Measurements from ENCODE around the gene ARHGAP30.

ARHGAP30 gene

DNA sequence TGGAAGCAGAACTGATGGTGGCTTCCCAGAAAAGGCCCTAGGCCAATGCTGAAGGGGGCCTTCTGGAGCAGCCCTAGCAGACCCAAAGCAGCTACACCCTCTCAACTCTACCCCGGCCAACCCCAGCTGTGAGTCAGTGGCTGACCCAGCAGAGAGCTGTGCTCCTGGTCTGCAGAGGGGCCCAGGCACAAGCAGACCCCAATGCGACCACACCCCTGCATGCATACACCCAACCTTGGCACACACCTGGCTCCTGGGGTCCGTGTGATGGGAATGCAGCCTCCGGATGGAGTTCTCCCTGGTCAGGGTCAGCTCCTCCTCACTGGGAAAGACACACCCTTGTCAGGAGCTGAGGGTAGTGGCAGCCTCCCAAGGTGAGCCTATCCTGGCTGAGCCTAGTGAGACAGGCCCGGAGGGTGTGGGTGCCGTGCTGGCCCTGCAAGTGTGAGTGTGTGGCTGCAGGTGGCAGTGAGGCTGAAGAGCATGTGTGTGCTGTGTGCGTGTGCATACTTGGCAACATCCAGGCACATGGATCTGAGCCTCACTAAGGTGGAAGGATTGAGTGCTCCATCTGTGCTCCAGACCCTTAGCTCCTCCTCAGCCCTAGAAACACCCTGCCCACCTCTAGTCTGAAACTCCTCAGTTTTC, 3.9 kb upstream of the ARHGAP30 start:
- Histone ChIP-seq H3K4me3 (no peak overlapping the region), H3K36me3 (peaks cover 0 to 11% (median 0%) of the 10 kb centered on the region in 3 donors), H3K27ac (no peak overlapping the region), H3K9me3 (no peaks in the 10 kb centered on the region), H3K4me1 (peaks cover 0 to 5% (median 0%) of the 10 kb centered on the region in 4 donors), H3K27me3 (peaks cover 0 to 6% of the 10 kb centered on the region in 2 donors)
- TF ChIP-seq, protein P1, sequence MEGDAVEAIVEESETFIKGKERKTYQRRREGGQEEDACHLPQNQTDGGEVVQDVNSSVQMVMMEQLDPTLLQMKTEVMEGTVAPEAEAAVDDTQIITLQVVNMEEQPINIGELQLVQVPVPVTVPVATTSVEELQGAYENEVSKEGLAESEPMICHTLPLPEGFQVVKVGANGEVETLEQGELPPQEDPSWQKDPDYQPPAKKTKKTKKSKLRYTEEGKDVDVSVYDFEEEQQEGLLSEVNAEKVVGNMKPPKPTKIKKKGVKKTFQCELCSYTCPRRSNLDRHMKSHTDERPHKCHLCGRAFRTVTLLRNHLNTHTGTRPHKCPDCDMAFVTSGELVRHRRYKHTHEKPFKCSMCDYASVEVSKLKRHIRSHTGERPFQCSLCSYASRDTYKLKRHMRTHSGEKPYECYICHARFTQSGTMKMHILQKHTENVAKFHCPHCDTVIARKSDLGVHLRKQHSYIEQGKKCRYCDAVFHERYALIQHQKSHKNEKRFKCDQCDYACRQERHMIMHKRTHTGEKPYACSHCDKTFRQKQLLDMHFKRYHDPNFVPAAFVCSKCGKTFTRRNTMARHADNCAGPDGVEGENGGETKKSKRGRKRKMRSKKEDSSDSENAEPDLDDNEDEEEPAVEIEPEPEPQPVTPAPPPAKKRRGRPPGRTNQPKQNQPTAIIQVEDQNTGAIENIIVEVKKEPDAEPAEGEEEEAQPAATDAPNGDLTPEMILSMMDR (IDR thresholded peaks at IDR 0.05): no peak
- intact Hi-C loops (cut with DNase I; ENCODE audit: low total_unique reads): no loop called here
- no peak for DNase-seq

DNA sequence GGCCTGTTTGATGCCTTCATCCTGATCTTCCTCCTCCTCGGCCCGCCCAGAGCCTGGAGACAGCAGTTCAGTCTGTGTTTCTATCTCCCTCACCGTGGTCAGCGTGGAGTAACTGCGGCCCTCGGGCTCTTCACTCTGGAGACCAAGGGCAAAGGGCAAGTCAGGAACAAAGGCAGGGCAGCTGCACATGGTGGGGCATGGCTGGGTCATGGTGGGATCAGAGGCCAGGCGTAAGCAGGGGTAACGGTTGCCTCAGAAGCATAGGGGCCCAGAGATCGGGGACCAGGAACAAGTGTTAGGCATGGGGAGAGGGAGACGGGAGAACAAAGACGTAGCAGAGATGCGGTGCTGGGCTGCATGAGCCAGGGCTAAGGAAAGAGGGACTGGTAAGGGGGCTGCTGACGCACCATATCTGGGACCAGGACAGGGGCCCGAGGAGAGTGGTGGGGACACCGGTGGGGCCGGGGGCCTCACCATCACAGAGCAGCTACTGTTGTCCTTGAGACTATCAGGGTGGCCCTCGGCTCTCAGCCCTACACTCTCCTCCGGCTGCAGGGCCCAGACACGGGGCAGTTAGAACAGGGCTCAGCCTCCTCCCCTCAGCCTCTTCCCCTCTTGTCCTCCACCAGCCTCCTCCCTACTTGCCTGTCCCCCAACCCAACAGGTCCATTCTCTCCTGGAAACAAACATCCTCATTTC, 3.2 kb upstream of the ARHGAP30 start:
- Histone ChIP-seq H3K4me1 (peaks cover 0 to 5% (median 0%) of the 10 kb centered on the region in 4 donors), H3K9me3 (no peaks in the 10 kb centered on the region)
- intact Hi-C loops (cut with DNase I; ENCODE audit: low total_unique reads): no loop called here

DNA sequence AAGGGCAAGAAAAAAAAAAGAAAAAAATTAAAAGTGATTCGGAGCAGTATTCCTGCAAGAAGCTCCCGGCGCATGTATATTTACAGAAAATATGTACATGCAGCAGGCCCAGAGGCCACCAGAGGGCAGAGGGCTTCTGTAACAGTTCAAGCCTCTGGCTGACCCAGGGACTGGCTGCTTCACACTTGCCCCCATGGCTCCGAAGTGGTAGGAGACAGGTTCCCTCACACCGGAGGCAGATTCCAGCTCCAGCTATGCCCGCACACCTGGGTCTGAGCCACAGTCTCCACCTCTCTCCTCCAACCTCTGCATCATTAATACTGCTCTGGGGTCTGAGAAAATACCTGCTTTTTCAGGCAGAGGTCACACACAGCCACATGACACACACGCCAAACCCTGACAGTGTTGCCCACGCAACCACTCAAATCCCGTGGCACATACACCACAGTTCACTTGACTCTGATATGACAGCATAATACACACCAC, 2.2 kb upstream of the ARHGAP30 start:
- peaks cover 0 to 11% (median 0%) of the 10 kb centered on the region in 3 donors for H3K36me3 ChIP-seq
- H3K9me3 ChIP-seq: no peaks in the 10 kb centered on the region
- intact Hi-C loops (cut with DNase I; ENCODE audit: low total_unique reads): no loop called here
- TF ChIP-seq, protein P1 (IDR thresholded peaks at IDR 0.05): peak; percentile 17 to 23
- peaks cover 0 to 9% of the 10 kb centered on the region in 2 donors for H3K27me3 ChIP-seq
- H3K4me3 ChIP-seq: no peak overlapping the region
- DNase-seq: peak in 1 of 2 donors; percentile 51
- H3K4me1 ChIP-seq: peaks cover 0 to 5% (median 0%) of the 10 kb centered on the region in 4 donors
- H3K27ac ChIP-seq: no peak overlapping the region

More for the DNA sequence above, 3.2 kb upstream of the ARHGAP30 start:
- Histone ChIP-seq H3K27ac (no peak overlapping the region), H3K36me3 (peaks cover 0 to 11% (median 0%) of the 10 kb centered on the region in 3 donors), H3K4me3 (no peak overlapping the region), H3K27me3 (peaks cover 0 to 6% of the 10 kb centered on the region in 2 donors)
- no peak for DNase-seq
- TF ChIP-seq, protein P1 (IDR thresholded peaks at IDR 0.05): no peak

DNA sequence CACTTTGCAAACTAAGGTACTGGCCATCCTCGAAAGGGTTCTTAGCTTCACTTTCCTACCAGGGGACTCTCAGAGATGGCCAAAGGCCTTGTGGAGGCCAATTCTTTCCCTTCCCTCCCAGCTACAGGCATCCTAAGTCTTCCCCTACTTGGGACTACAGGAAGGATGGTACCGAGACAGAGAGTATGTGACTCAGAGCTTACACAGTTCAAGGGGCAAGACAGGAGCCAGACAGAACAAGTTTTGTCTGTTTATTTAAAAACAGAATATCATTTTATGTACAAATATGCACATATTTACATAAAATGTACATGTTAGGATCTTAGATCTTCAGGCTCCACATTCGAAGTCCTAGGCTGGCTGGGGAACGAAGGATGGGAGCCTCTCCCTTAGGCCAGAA, 1.1 kb upstream of the ARHGAP30 start:
- Histone ChIP-seq H3K9me3 (no peaks in the 10 kb centered on the region), H3K27me3 (peaks cover 0 to 13% of the 10 kb centered on the region in 2 donors), H3K4me1 (peaks cover 0 to 5% (median 0%) of the 10 kb centered on the region in 4 donors), H3K36me3 (peaks cover 0 to 11% (median 0%) of the 10 kb centered on the region in 3 donors), H3K4me3 (no peak overlapping the region), H3K27ac (no peak overlapping the region)
- TF ChIP-seq, protein P1 (IDR thresholded peaks at IDR 0.05): no peak
- no peak for DNase-seq
- intact Hi-C loops (cut with DNase I; ENCODE audit: low total_unique reads): no loop called here

DNA sequence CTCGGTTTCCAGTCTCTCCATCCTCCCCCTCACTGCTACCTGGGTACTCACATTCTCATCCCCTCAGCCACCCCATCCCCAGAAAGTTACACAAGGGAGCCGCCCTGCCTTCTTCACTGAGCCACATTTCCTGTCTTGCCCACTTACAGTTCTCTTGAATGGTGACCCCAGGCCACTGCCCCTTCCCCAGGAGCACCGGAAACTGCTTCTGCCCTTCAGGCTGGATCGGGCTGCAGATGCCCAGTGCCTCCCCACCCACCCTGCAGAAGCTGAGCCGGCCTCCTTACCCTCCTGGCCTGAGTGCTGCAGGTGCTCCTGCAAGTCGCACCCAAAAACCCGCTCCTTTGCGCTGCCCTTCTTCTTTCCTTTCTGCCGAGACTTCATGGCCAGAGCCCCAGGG, 450 bp downstream of the ARHGAP30 start:
- no peak for DNase-seq
- peaks cover 0 to 18% of the 10 kb centered on the region in 2 donors for H3K27me3 ChIP-seq
- TF ChIP-seq, protein P1 (IDR thresholded peaks at IDR 0.05): no peak
- H3K4me1 ChIP-seq: peaks cover 0 to under 1% (median 0%) of the 10 kb centered on the region in 4 donors
- H3K27ac ChIP-seq: no peak overlapping the region
- no peaks in the 10 kb centered on the region for H3K9me3 ChIP-seq
- intact Hi-C loops (cut with DNase I; ENCODE audit: low total_unique reads): no loop called here
- H3K4me3 ChIP-seq: peak overlapping the region; percentile 34 to 38
- peaks cover 0 to 11% (median 0%) of the 10 kb centered on the region in 3 donors for H3K36me3 ChIP-seq
